Endothelial cell of umbilical vein (primary cell): ENCODE results near the gene VEGFA. TPM values are rescaled to one million over a fixed set of nuclear protein-coding genes. Genes with fewer than 3 reads are reported as not detected.

ENCODE experiments used
- BruUV-seq: library from RNA; stranded (reverse); fragments of 400-500 nt; replicated peaks from 2 replicates; lab custom pipeline; 2021; lab: Mats Ljungman, UMichigan
- CTCF ChIA-PET: fragments of 300-600, 350-600 bp; sonication (Branson Sonifier 250); formaldehyde crosslinking; loops from one replicate; lab custom pipeline; 2021; ENCODE audit warnings: antibody characterized with exemption, inconsistent platforms; lab: Charles Lee
- POLR2A ChIA-PET: fragments of 300-600, 350-600 bp; sonication (Branson Sonifier 250); formaldehyde crosslinking; loops from one replicate; lab custom pipeline; 2021; ENCODE audit warnings: antibody characterized with exemption, inconsistent platforms; lab: Charles Lee
- DNase-seq: peaks from one replicate; pipeline ENCODE4 v3.0.0-alpha.2; 2011; ENCODE audit warnings: low read depth, low spot score
- FAIRE-seq: peaks from 2 replicates; lab custom pipeline; 2011; peaks lifted over from hg19 to GRCh38; lab: Jason Lieb, UNC
- H2AFZ ChIP-seq: 2 replicates; pipeline ENCODE4 v1.6.0; 2012; ENCODE audit warnings: low read depth, low read length, control low read depth, inconsistent platforms
- H3K27ac ChIP-seq: 2 replicates; pipeline ENCODE4 v1.5.1; 2011; ENCODE audit warnings: low read depth, mild to moderate bottlenecking, control low read depth, low read length, moderate library complexity; ENCODE audit not compliant: insufficient read depth
- H3K27me3 ChIP-seq, 2 experiments: 2 replicates each; pipeline versions ENCODE4 v1.6.0 to v1.6.1; 2011; ENCODE audit warnings: low read length in 2 of 2, mixed read lengths in 1 of 2; ENCODE audit not compliant: control insufficient read depth in 2 of 2, insufficient read depth in 2 of 2
- H3K36me3 ChIP-seq, 2 experiments: 2 replicates in 1 of 2; 3 replicates in 1 of 2; pipeline ENCODE4 v1.5.1; 2011; ENCODE audit warnings: low read length in 2 of 2, mild to moderate bottlenecking in 1 of 2, moderate library complexity in 1 of 2; ENCODE audit not compliant: control insufficient read depth in 2 of 2, insufficient read depth in 2 of 2; ENCODE audit errors: extremely low read depth in 1 of 2
- H3K4me1 ChIP-seq: 3 replicates; pipeline ENCODE4 v1.5.1; 2011; ENCODE audit warnings: mild to moderate bottlenecking, low read length; ENCODE audit not compliant: control insufficient read depth, insufficient read depth; ENCODE audit errors: extremely low read depth
- H3K4me2 ChIP-seq: 2 replicates; pipeline ENCODE4 v1.6.1; 2011; ENCODE audit warnings: low read length, control low read depth, mixed read lengths; ENCODE audit not compliant: insufficient read depth
- H3K4me3 ChIP-seq, 3 experiments: fragments of 200-600 bp in 1 of 3; sonication (generic), shearing (Covaris generic) in 1 of 3; replicated peaks in 1 of 3; 2 replicates each; pipeline ENCODE4 v1.5.1; 2011 to 2016; ENCODE audit warnings: control low read depth in 3 of 3, low read length in 3 of 3, mild to moderate bottlenecking in 2 of 3, inconsistent platforms in 1 of 3, low read depth in 1 of 3, moderate library complexity in 1 of 3; ENCODE audit not compliant: insufficient read depth in 1 of 3
- H3K79me2 ChIP-seq: 2 replicates; pipeline ENCODE4 v1.6.0; 2012; ENCODE audit warnings: low read length, inconsistent platforms; ENCODE audit not compliant: control insufficient read depth, insufficient read depth
- H3K9ac ChIP-seq: replicated peaks from 2 replicates; pipeline ENCODE3; 2011; ENCODE audit warnings: low read length, control low read depth; ENCODE audit not compliant: insufficient read depth; ENCODE audit errors: extremely low read depth
- H3K9me1 ChIP-seq: replicated peaks from 3 replicates; pipeline ENCODE4 v1.6.0; 2011; ENCODE audit warnings: mild to moderate bottlenecking, low read length; ENCODE audit not compliant: control insufficient read depth, insufficient read depth; ENCODE audit errors: extremely low read depth
- H3K9me3 ChIP-seq: replicated peaks from 2 replicates; pipeline ENCODE4 v1.5.1; 2012; ENCODE audit warnings: low read length, inconsistent platforms; ENCODE audit not compliant: control insufficient read depth, insufficient read depth
- H4K20me1 ChIP-seq: replicated peaks from 2 replicates; pipeline ENCODE3; 2011; ENCODE audit warnings: mild to moderate bottlenecking, low read length; ENCODE audit not compliant: control insufficient read depth, insufficient read depth; ENCODE audit errors: extremely low read depth
- EZH2 ChIP-seq: IDR thresholded peaks from 2 replicates; pipeline ENCODE4 v1.6.1; 2012; ENCODE audit warnings: borderline replicate concordance, low read depth, mild to moderate bottlenecking, moderate library complexity, low read length, inconsistent platforms; ENCODE audit not compliant: severe bottlenecking
- FOS ChIP-seq: IDR thresholded peaks from 2 replicates; pipeline ENCODE4 v1.6.1; 2011; ENCODE audit warnings: mild to moderate bottlenecking, low read length, moderate library complexity, borderline replicate concordance; ENCODE audit not compliant: insufficient read depth
- GATA2 ChIP-seq: IDR thresholded peaks from 2 replicates; pipeline ENCODE4 v1.7.0; 2011; ENCODE audit warnings: low read depth, mild to moderate bottlenecking, moderate library complexity, mixed read lengths, low read length; ENCODE audit not compliant: insufficient read length, insufficient read depth
- JUN ChIP-seq: IDR thresholded peaks from 2 replicates; pipeline ENCODE4 v1.6.1; 2011; ENCODE audit warnings: borderline replicate concordance, low read depth; ENCODE audit not compliant: insufficient read length, insufficient read depth
- MAX ChIP-seq: IDR thresholded peaks from 2 replicates; pipeline ENCODE4 v1.6.1; 2011; ENCODE audit not compliant: insufficient read depth, insufficient read length
- MYC ChIP-seq: IDR thresholded peaks from one replicate; pipeline ENCODE4 v1.6.1; 2011; ENCODE audit warnings: mild to moderate bottlenecking, low read depth, low read length
- POLR2A ChIP-seq: IDR thresholded peaks from 2 replicates; pipeline ENCODE4 v1.6.1; 2012; ENCODE audit warnings: low read depth, mild to moderate bottlenecking, control low read depth, low read length
- POLR2AphosphoS5 ChIP-seq: IDR thresholded peaks from 2 replicates; pipeline ENCODE4 v1.6.1; 2012; ENCODE audit warnings: low read depth, mild to moderate bottlenecking, control low read depth, low read length, moderate library complexity; ENCODE audit not compliant: insufficient read depth
- dilution Hi-C: fragments of 300-500 bp; cut with MboI; formaldehyde crosslinking; loops from one replicate; pipeline ENCODE4 v1.15.0; 2019; ENCODE audit warnings: low sequenced_read_pairs; ENCODE audit not compliant: extremely low pct_ligation_motif_present
- intact Hi-C: fragments of 100-400 bp; cut with micrococcal nuclease; formaldehyde crosslinking; loops from one replicate; pipeline ENCODE4 v1.10.0; 2022
- polyA plus RNA-seq, 4 experiments: library from polyadenylated mRNA; depleted of rRNA in 3 of 4; stranded (reverse) in 3 of 4; unstranded in 1 of 4; fragments of >200 nt; gene quantifications; 2 replicates each; pipeline versions ENCODE4 v1.2.1 to v1.2.3, GENCODE V29; 2011 to 2012; ENCODE audit warnings: missing spikeins in 1 of 4
- total RNA-seq: library from RNA; stranded (reverse); gene quantifications from 2 replicates; pipeline ENCODE4 v1.2.3, GENCODE V29; 2021
- TF ChIP-seq, protein P1 (sequence below), 2 donors: IDR thresholded peaks; 1 replicate in 1 of 2; 2 replicates in 1 of 2; pipeline ENCODE4 v1.5.1; 2011; ENCODE audit warnings: low read length in 2 of 2, mild to moderate bottlenecking in 2 of 2, moderate library complexity in 2 of 2, control low read depth in 1 of 2, inconsistent platforms in 1 of 2, low read depth in 1 of 2; ENCODE audit not compliant: insufficient read depth in 1 of 2; ENCODE audit errors: extremely low read depth in 1 of 2

Gene VEGFA
- total and polyA plus RNA-seq, 2 donors (not counting 3 experiments of a cell fraction or from before 2014, with no cell fraction given), result 18.1 to 19.9 TPM

DNA sequence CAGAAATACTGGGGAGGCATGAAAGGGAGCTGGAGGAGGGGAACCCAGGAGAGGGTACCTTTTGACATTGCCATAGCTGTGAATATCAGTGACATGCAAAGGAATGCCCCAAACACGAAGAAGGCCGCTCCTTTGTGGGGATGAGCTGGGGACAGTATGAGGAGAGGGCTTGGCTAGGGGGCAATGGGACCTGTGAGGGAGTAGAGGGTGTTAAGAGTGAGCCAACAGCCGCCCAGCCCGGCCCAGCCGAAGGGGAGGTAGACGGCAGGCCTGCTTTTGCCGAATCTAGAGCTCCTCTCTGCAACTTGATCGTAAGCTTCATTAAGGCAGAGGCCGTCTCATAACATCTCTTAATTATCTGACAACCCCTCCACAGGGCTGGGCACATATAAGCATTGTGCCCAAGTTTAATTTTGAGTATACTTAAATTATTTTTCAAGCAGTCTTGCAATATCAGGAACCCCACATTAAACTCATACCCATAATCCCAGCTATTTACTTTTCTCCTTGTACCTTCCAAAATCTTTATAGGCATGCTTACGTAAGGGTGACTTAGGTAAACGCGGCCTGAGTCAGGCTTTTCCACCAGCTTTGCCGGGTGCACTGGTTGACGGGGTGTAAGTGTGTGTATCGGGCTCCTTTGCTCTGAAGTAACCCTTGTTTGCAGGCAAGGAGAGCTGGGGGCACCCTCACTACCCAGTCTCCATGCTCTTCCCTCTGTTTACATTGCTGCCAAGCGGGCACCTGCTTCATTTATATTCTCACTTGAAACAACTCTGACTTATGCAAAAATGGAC lies 24.9 kb upstream of the VEGFA start:
- Histone ChIP-seq H3K79me2 (no peaks in the 10 kb centered on the region), H4K20me1 (no peaks in the 10 kb centered on the region), H3K9ac (no peak overlapping the region), H3K36me3 (no peaks in the 10 kb centered on the region), H3K4me3 (no peak overlapping the region), H3K4me1 (no peaks in the 10 kb centered on the region), H3K4me2 (no peak overlapping the region), H3K27ac (no peak overlapping the region), H3K9me1 (no peaks in the 10 kb centered on the region), H3K9me3 (no peaks in the 10 kb centered on the region), H2AFZ (no peak overlapping the region), H3K27me3 (no peaks in the 10 kb centered on the region)
- BruUV-seq, result no TSS peak
- POLR2A ChIA-PET, result interaction anchor here (0.5 to 1.4 kb wide), 2 partner anchors 25 to 26 kb away, joined by 3 to 4 read pairs; no protein-coding TSS in a partner anchor
- DNase-seq (no peak), FAIRE-seq (no peak)
- intact Hi-C loops (no loop called here), dilution Hi-C loops (no loop called here)
- no peak for TF ChIP-seq FOS
- no peak for TF ChIP-seq MYC
- TF ChIP-seq POLR2A, result no peak
- TF ChIP-seq GATA2, result no peak
- TF ChIP-seq JUN, result no peak
- no peak for TF ChIP-seq POLR2AphosphoS5
- no peak for TF ChIP-seq EZH2
- TF ChIP-seq, protein P1, sequence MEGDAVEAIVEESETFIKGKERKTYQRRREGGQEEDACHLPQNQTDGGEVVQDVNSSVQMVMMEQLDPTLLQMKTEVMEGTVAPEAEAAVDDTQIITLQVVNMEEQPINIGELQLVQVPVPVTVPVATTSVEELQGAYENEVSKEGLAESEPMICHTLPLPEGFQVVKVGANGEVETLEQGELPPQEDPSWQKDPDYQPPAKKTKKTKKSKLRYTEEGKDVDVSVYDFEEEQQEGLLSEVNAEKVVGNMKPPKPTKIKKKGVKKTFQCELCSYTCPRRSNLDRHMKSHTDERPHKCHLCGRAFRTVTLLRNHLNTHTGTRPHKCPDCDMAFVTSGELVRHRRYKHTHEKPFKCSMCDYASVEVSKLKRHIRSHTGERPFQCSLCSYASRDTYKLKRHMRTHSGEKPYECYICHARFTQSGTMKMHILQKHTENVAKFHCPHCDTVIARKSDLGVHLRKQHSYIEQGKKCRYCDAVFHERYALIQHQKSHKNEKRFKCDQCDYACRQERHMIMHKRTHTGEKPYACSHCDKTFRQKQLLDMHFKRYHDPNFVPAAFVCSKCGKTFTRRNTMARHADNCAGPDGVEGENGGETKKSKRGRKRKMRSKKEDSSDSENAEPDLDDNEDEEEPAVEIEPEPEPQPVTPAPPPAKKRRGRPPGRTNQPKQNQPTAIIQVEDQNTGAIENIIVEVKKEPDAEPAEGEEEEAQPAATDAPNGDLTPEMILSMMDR (IDR thresholded peaks at IDR 0.05; ENCODE audit: extremely low read depth in 1 of 2, insufficient read depth in 1 of 2, low read depth in 1 of 2, low read length in 2 of 2), result no peak
- TF ChIP-seq MAX, result no peak
- CTCF ChIA-PET, result interaction anchor here (0.8 to 3.5 kb wide), 10 partner anchors 9 to 334 kb away, joined by 3 to 12 read pairs (median 4); no protein-coding TSS in a partner anchor
